NOMO-1 treated with dmso at 0.1 percent for 144 hours (cell line): ENCODE data around the gene RPGRIP1L.

Experiments
- DNase-seq: peaks from one replicate; lab custom pipeline; 2025; ENCODE audit not compliant: unreplicated experiment; lab: John Stamatoyannopoulos, UW

Gene RPGRIP1L

GRCh38 chr16:53559270-53559951 is 144.2 kb downstream of the RPGRIP1L start:
- DNase-seq, result no peak

DNA sequence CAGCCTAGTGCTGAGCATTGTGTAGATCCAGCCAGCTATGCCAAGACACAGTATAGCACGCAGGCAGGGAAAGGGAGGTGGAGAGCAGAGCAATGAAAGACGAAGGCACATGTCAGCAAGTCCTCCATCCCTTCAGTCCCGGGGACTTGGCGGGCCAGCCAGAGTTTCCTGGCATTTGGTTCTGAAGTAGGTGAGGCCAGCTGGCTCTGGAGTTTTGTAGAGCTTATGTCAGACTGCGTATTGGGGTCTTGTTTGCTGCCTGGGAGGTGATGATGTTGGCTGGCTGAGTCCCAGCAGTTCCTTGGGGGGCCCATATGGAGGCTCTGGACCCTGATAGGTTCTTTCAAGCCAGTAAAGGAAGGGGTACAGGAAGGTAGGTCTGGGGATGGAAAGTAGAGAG is 144.9 kb downstream of the RPGRIP1L start:
- no peak for DNase-seq

DNA sequence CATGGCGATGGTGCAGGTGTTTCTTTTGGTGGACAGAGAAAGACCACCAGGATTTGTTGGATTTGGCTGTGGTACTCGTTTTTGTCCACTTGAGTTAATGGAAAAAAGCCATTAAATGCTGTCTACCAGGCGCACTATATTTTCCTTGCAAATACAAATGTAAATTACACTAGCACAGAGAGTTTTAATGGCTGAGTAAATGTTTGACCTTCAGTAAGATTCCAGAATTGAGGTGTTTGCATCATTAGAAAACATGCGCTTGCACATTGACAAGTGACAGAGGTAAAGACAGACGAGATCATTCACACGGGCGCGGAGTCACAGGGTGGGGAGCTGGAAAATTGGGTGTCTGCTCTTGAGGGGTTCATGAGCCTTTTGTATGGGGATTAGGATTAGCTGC is 147.1 kb downstream of the RPGRIP1L start:
- DNase-seq, result no peak

- peak; percentile 61 for DNase-seq
Observed at GRCh38 chr16:53549970-53550690, 153.5 kb downstream of the RPGRIP1L start.
